ENCODE data around the gene TMC5.
A peak's percentile ranks its signal among the peaks of the same experiment; 100 is the strongest.
"Not testable (repeated sequence)": the region's sequence is repeated elsewhere in the genome, so short reads cannot be mapped to it uniquely, and the experiment has no call there.

Gene TMC5

GRCh38 chr16:19417640-19418039 is at the start of gene TMC5:
Gene TMC5, plus strand, starts transcription at chr16:19417883. Its CDS starts 22,156 bp downstream, at chr16:19440039.
- peak; percentile 48 for DNase-seq

- DNase-seq: not testable (repeated sequence)
Observed at GRCh38 chr16:19372541-19372940, 45.1 kb upstream of the TMC5 start.

GRCh38 chr16:19374402-19374801 is 43.3 kb upstream of the TMC5 start:
- no peak for DNase-seq

- DNase-seq: peak; percentile 74
Observed at GRCh38 chr16:19375561-19376158, 42.0 kb upstream of the TMC5 start.

GRCh38 chr16:19377864-19378263 is 39.8 kb upstream of the TMC5 start:
- DNase-seq: peak; percentile 18

- no peak for DNase-seq
Observed at GRCh38 chr16:19378511-19378910, 39.2 kb upstream of the TMC5 start.

GRCh38 chr16:19379838-19380237 is 37.8 kb upstream of the TMC5 start:
- no peak for DNase-seq

- no peak for DNase-seq
Observed at GRCh38 chr16:19380328-19380727, 37.4 kb upstream of the TMC5 start.

- DNase-seq: no peak
Observed at GRCh38 chr16:19382084-19382801, 35.4 kb upstream of the TMC5 start.

GRCh38 chr16:19382887-19383816 is 34.5 kb upstream of the TMC5 start:
- DNase-seq: no peak

GRCh38 chr16:19384656-19385055 is 33.0 kb upstream of the TMC5 start:
- no peak for DNase-seq

- DNase-seq: no peak
Observed at GRCh38 chr16:19386525-19386924, 31.2 kb upstream of the TMC5 start.

GRCh38 chr16:19389246-19389645 is 28.4 kb upstream of the TMC5 start:
- peak; percentile 85 for DNase-seq

GRCh38 chr16:19391185-19391776 is 26.4 kb upstream of the TMC5 start:
- not testable (repeated sequence) for DNase-seq

- no peak for DNase-seq
Observed at GRCh38 chr16:19392352-19392751, 25.3 kb upstream of the TMC5 start.

- no peak for DNase-seq
Observed at GRCh38 chr16:19393226-19394111, 24.2 kb upstream of the TMC5 start.

GRCh38 chr16:19395646-19396267 is 21.9 kb upstream of the TMC5 start:
- not testable (repeated sequence) for DNase-seq

GRCh38 chr16:19396555-19397011 is 21.1 kb upstream of the TMC5 start:
- peak; percentile 34 for DNase-seq

GRCh38 chr16:19397373-19397772 is 20.3 kb upstream of the TMC5 start:
- DNase-seq: not testable (repeated sequence)

GRCh38 chr16:19400711-19401110 is 17.0 kb upstream of the TMC5 start:
- DNase-seq: peak; percentile 54

- DNase-seq: no peak
Observed at GRCh38 chr16:19406891-19407491, 10.7 kb upstream of the TMC5 start.
